GM23248 (cell line): ENCODE data around the gene GSTM5. TPM values are rescaled to one million over a fixed set of nuclear protein-coding genes. Genes with fewer than 3 reads are reported as not detected.

Experiments used
- DNase-seq: peaks from one replicate; pipeline ENCODE4 v3.0.0-alpha.2; 2015
- H2AFZ ChIP-seq: fragments of 200-600 bp; sonication (generic); 2 replicates; pipeline ENCODE4 v1.6.1; 2016; ENCODE audit warnings: antibody characterized with exemption
- H3F3A ChIP-seq: fragments of 200-600 bp; sonication (generic); 2 replicates; pipeline ENCODE4 v1.6.1; 2016; ENCODE audit warnings: mild to moderate bottlenecking, antibody characterized with exemption, mixed run types; ENCODE audit not compliant: insufficient read depth
- H3K27ac ChIP-seq: fragments of 200-600 bp; sonication (generic); 2 replicates; pipeline ENCODE4 v1.5.1; 2016; ENCODE audit warnings: mild to moderate bottlenecking
- H3K27me3 ChIP-seq: fragments of 200-600 bp; sonication (generic); replicated peaks from 2 replicates; pipeline ENCODE4 v1.6.1; 2016; ENCODE audit warnings: mild to moderate bottlenecking; ENCODE audit not compliant: insufficient read depth
- H3K36me3 ChIP-seq: fragments of 200-600 bp; sonication (generic); 2 replicates; pipeline ENCODE4 v1.6.1; 2016; ENCODE audit warnings: low read depth, mild to moderate bottlenecking
- H3K4me1 ChIP-seq: fragments of 200-600 bp; sonication (generic); 2 replicates; pipeline ENCODE4 v1.6.1; 2016; ENCODE audit warnings: mild to moderate bottlenecking; ENCODE audit not compliant: insufficient read depth
- H3K4me2 ChIP-seq: fragments of 200-600 bp; sonication (generic); one replicate; pipeline ENCODE4 v1.6.1; 2016; ENCODE audit warnings: mild to moderate bottlenecking; ENCODE audit not compliant: unreplicated experiment
- H3K4me3 ChIP-seq: fragments of 200-600 bp; sonication (generic); 2 replicates; pipeline ENCODE4 v1.5.1; 2016; ENCODE audit warnings: mild to moderate bottlenecking
- H3K79me2 ChIP-seq: fragments of 200-600 bp; sonication (generic); 2 replicates; pipeline ENCODE4 v1.6.1; 2016; ENCODE audit warnings: mild to moderate bottlenecking; ENCODE audit not compliant: insufficient read depth
- H3K9ac ChIP-seq: fragments of 200-600 bp; sonication (generic); 2 replicates; pipeline ENCODE4 v1.6.1; 2016; ENCODE audit warnings: mild to moderate bottlenecking
- H3K9me2 ChIP-seq: fragments of 200-600 bp; sonication (generic); 2 replicates; pipeline ENCODE4 v1.6.1; 2016; ENCODE audit warnings: mixed run types, mild to moderate bottlenecking, moderate library complexity; ENCODE audit not compliant: insufficient read depth
- H3K9me3 ChIP-seq: fragments of 200-600 bp; sonication (generic); one replicate; pipeline ENCODE4 v1.6.1; 2017; ENCODE audit warnings: low read depth
- H4K20me1 ChIP-seq: fragments of 200-600 bp; sonication (generic); 2 replicates; pipeline ENCODE4 v1.6.0; 2016; ENCODE audit not compliant: insufficient read depth
- EZH2 ChIP-seq: fragments of 200-600 bp; sonication (generic); IDR thresholded peaks from 2 replicates; pipeline ENCODE4 v1.6.1; 2018; ENCODE audit warnings: antibody characterized with exemption, mild to moderate bottlenecking; ENCODE audit not compliant: insufficient read depth, poor library complexity, severe bottlenecking
- EZH2phosphoT487 ChIP-seq: fragments of 200-600 bp; sonication (generic); IDR thresholded peaks from 2 replicates; pipeline ENCODE4 v1.6.1; 2018; ENCODE audit warnings: antibody characterized with exemption, moderate library complexity, mild to moderate bottlenecking, low read depth; ENCODE audit not compliant: insufficient read depth
- WGBS, 2 experiments: methylation state at CpG; one replicate each; pipeline ENCODE4 v1.1.6; 2015 to 2017; ENCODE audit warnings: low lambda C conversion rate in 2 of 2, low coverage in 1 of 2; ENCODE audit errors: missing lambda C conversion rate in 2 of 2; 5-methylcytosine and 5-hydroxymethylcytosine counted together
- in situ Hi-C: fragments of 300-500 bp; cut with MboI; formaldehyde crosslinking; loops from 2 replicates; pipeline ENCODE4 v1.15.0; 2020
- polyA plus RNA-seq: library from polyadenylated mRNA; unstranded; fragments of >200 nt; fragmentation: Nextera tagmentation; extraction: Ambion mirVana; gene quantifications from 2 replicates; pipeline ENCODE4 v1.2.1, GENCODE V29; 2016
- total RNA-seq: library from RNA; depleted of rRNA; stranded (reverse); fragments of >200 nt; shearing (Covaris generic); gene quantifications from 2 replicates; pipeline ENCODE4 v1.2.3, GENCODE V29; 2014

Gene GSTM5
- total and polyA plus RNA-seq, 2 experiments from 2014 or later, result 2.4 to 2.5 TPM

DNA sequence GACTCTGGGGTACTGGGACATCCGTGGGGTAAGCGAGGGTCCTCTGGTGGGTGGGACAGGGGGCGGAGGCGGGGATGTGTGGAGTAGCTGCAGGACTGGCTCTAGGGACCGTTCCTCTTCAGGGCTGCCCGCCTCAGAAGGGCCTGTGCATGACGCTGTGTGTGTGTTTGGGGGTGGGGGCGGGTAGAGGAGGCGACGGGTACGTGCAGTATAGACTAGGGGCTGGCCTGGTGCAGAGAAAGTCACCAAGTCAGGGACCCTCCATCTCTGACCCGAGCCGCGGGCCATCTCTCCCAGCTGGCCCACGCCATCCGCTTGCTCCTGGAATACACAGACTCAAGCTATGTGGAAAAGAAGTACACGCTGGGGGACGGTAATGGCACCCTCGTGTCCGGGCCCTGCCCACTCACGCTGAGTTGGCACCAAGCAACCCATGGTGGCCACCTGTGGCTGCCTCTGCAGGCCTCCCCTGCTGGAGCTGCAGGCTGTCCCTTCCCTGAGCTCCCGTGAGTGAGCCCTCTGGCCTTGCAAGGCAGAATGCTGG lies 342 bp downstream of the GSTM5 start:
- Histone ChIP-seq H3F3A (no peaks in the 10 kb centered on the region), H3K79me2 (no peaks in the 10 kb centered on the region), H2AFZ (peak overlapping the region; percentile 86), H3K4me3 (peak overlapping the region; percentile 70), H3K9me2 (no peaks in the 10 kb centered on the region), H3K27me3 (no peaks in the 10 kb centered on the region), H4K20me1 (no peaks in the 10 kb centered on the region), H3K9me3 (no peaks in the 10 kb centered on the region), H3K36me3 (no peaks in the 10 kb centered on the region), H3K9ac (peak overlapping the region; percentile 60), H3K27ac (no peak overlapping the region), H3K4me1 (no peaks in the 10 kb centered on the region), H3K4me2 (peak overlapping the region; percentile 78)
- in situ Hi-C loops, result no loop called here
- WGBS, 2 experiments, result 12 to 13% methylated on average over 11 to 22 of the region's 22 CpGs
- no peak for DNase-seq
- TF ChIP-seq EZH2 (no peak), EZH2phosphoT487 (no peak)

DNA sequence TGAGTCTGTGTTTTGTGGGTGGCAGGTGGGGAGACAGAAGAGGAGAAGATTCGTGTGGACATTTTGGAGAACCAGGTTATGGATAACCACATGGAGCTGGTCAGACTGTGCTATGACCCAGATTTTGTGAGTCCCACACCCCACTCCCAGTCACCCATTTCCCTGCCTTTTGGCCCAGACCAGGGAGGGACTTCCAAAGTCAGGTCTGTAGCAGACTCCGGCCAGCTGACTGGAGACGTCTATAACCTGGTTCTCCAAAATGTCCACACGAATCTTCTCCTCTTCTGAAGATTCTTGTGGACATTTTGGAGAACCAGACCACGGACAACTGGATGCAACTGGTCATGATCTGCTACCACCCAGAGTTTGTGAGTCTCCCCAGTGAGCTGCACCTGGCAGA lies 1.6 kb downstream of the GSTM5 start:
- H3K4me2 ChIP-seq, result no peak overlapping the region
- no peak for DNase-seq
- no peaks in the 10 kb centered on the region for H3K27me3 ChIP-seq
- TF ChIP-seq EZH2, result no peak
- TF ChIP-seq EZH2phosphoT487, result no peak
- no peak overlapping the region for H3K9ac ChIP-seq
- peaks cover 1% of the 10 kb centered on the region for H3K4me1 ChIP-seq
- H3K27ac ChIP-seq, result no peak overlapping the region
- H3F3A ChIP-seq, result peaks cover 5% of the 10 kb centered on the region
- WGBS, 2 experiments, result 88% methylated on average over 5 of the region's 5 CpGs
- no peaks in the 10 kb centered on the region for H3K9me2 ChIP-seq
- H4K20me1 ChIP-seq, result no peaks in the 10 kb centered on the region
- H3K36me3 ChIP-seq, result no peaks in the 10 kb centered on the region
- no peaks in the 10 kb centered on the region for H3K9me3 ChIP-seq
- H3K4me3 ChIP-seq, result no peak overlapping the region
- H2AFZ ChIP-seq, result no peak overlapping the region
- no peaks in the 10 kb centered on the region for H3K79me2 ChIP-seq
- in situ Hi-C loops, result no loop called here

DNA sequence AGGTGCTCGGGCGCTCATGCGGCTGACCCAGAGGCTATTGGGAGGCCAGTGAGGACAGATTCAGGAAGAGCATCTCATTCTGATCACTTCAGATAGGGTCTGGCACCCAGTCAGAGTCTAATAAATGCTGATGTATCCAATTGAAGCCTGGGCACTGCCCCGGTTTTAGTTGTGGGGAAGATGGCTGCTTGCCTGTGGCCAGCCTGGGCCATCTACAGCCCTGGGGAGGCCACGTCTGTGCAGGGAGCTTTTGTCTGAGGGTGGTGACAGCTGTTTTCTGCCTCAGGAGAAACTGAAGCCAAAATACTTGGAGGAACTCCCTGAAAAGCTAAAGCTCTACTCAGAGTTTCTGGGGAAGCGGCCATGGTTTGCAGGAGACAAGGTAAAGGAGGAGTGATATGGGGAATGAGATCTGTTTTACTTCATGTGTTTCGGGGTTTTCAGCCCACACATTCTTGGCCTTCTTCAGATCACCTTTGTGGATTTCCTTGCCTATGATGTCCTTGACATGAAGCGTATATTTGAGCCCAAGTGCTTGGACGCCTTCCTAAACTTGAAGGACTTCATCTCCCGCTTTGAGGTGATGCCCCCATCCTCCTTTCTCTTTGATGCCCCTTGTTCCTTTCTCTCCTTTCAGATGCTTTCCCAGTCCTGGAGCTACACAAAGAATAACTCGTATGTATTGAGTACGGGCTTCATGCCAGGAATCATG lies 2.8 kb downstream of the GSTM5 start:
- in situ Hi-C loops, result no loop called here
- Histone ChIP-seq H3K9me2 (no peaks in the 10 kb centered on the region), H4K20me1 (no peaks in the 10 kb centered on the region), H3K4me3 (no peak overlapping the region), H3F3A (peaks cover 17% of the 10 kb centered on the region), H2AFZ (no peak overlapping the region), H3K4me2 (no peak overlapping the region), H3K27me3 (no peaks in the 10 kb centered on the region), H3K79me2 (no peaks in the 10 kb centered on the region), H3K4me1 (peaks cover 13% of the 10 kb centered on the region), H3K9ac (no peak overlapping the region), H3K36me3 (no peaks in the 10 kb centered on the region), H3K9me3 (no peaks in the 10 kb centered on the region), H3K27ac (no peak overlapping the region)
- DNase-seq, result no peak
- no peak for TF ChIP-seq EZH2
- 80 to 83% methylated on average over 12 of the region's 12 CpGs for WGBS, 2 experiments

DNA sequence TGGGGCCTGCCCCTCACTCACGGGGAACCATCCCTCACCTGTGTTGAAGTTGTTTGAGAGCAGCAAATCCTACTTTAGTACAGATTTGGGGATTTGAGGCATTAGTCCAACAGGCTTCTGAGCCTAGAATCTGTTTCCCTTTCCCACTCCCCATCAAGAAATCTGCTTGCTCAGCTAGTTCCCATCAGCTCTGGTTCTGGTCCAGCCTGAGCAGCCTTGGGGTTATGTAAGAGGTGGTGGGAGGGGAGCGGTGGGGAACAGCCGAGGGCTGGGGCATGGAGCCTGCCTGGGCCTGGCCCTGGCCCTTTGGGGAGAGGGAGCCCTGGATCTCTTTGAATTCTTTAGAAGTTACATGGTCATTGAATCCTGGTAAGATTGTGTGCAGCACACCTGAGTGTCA lies 4.1 kb downstream of the GSTM5 start:
- H3K9me3 ChIP-seq, result no peaks in the 10 kb centered on the region
- no peaks in the 10 kb centered on the region for H3K36me3 ChIP-seq
- H3K9me2 ChIP-seq, result no peaks in the 10 kb centered on the region
- H3K4me1 ChIP-seq, result peaks cover 16% of the 10 kb centered on the region
- no peaks in the 10 kb centered on the region for H3K79me2 ChIP-seq
- DNase-seq, result no peak
- in situ Hi-C loops, result no loop called here
- 49 to 62% methylated on average over 3 of the region's 3 CpGs for WGBS, 2 experiments
- TF ChIP-seq EZH2phosphoT487 (no peak), EZH2 (no peak)
- H3K4me3 ChIP-seq, result no peak overlapping the region
- H2AFZ ChIP-seq, result no peak overlapping the region
- H3K9ac ChIP-seq, result no peak overlapping the region
- no peak overlapping the region for H3K27ac ChIP-seq
- H3K27me3 ChIP-seq, result no peaks in the 10 kb centered on the region
- peaks cover 19% of the 10 kb centered on the region for H3F3A ChIP-seq
- no peaks in the 10 kb centered on the region for H4K20me1 ChIP-seq
- no peak overlapping the region for H3K4me2 ChIP-seq
